ENCODE results near the gene DYRK3.

The DYRK3 gene

GRCh38 chr1:206653715-206654459 is 18.6 kb downstream of the DYRK3 start:
- DNase-seq (ENCODE audit: low spot score) = no peak
- TF ChIP-seq CTCF (IDR thresholded peaks at IDR 0.05; ENCODE audit: extremely low read depth, insufficient read depth, missing control alignments) = no peak
- in situ Hi-C loops (cut with MboI; ENCODE audit: low pct_unique_long_range_greater_than_20kb, low sequenced_read_pairs, unreplicated experiment) = no loop called here

GRCh38 chr1:206654828-206655227 is 19.5 kb downstream of the DYRK3 start:
- TF ChIP-seq CTCF (IDR thresholded peaks at IDR 0.05; ENCODE audit: extremely low read depth, insufficient read depth, missing control alignments) = no peak
- in situ Hi-C loops (cut with MboI; ENCODE audit: low pct_unique_long_range_greater_than_20kb, low sequenced_read_pairs, unreplicated experiment) = no loop called here
- DNase-seq (ENCODE audit: low spot score) = no peak

GRCh38 chr1:206655471-206655882 is 20.1 kb downstream of the DYRK3 start:
- in situ Hi-C loops (cut with MboI; ENCODE audit: low pct_unique_long_range_greater_than_20kb, low sequenced_read_pairs, unreplicated experiment) = no loop called here
- DNase-seq (ENCODE audit: low spot score) = no peak
- TF ChIP-seq CTCF (IDR thresholded peaks at IDR 0.05; ENCODE audit: extremely low read depth, insufficient read depth, missing control alignments) = no peak

- no peak for DNase-seq (ENCODE audit: low spot score)
- TF ChIP-seq CTCF (IDR thresholded peaks at IDR 0.05; ENCODE audit: extremely low read depth, insufficient read depth, missing control alignments) = no peak
- in situ Hi-C loops (cut with MboI; ENCODE audit: low pct_unique_long_range_greater_than_20kb, low sequenced_read_pairs, unreplicated experiment) = no loop called here
Measured at GRCh38 chr1:206656936-206657335, 21.6 kb downstream of the DYRK3 start.

GRCh38 chr1:206657751-206658150 is 22.4 kb downstream of the DYRK3 start:
- in situ Hi-C loops (cut with MboI; ENCODE audit: low pct_unique_long_range_greater_than_20kb, low sequenced_read_pairs, unreplicated experiment) = no loop called here
- DNase-seq (ENCODE audit: low spot score) = no peak
- no peak for TF ChIP-seq CTCF (IDR thresholded peaks at IDR 0.05; ENCODE audit: extremely low read depth, insufficient read depth, missing control alignments)

GRCh38 chr1:206658264-206658980 is 23.1 kb downstream of the DYRK3 start:
- DNase-seq (ENCODE audit: low spot score) = peak; percentile 74

More at GRCh38 chr1:206658264-206658980, 23.1 kb downstream of the DYRK3 start:
- TF ChIP-seq CTCF (IDR thresholded peaks at IDR 0.05; ENCODE audit: extremely low read depth, insufficient read depth, missing control alignments) = peak; percentile 76
- in situ Hi-C loops (cut with MboI; ENCODE audit: low pct_unique_long_range_greater_than_20kb, low sequenced_read_pairs, unreplicated experiment) = no loop called here

All from GM13977 (cell line).